Activated CD4-positive, alpha-beta memory T cell treated with anti-CD3 and anti-CD28 coated beads, Interleukin-2, amount 10 ng/mL, durations not matched to agents 7 days and 5 days (primary cell): ENCODE data around the gene GLCCI1. TPM values are rescaled to one million over a fixed set of nuclear protein-coding genes. Genes with fewer than 3 reads are reported as not detected.

Experiments
- CTCF ChIA-PET: fragments of 350-600 bp; sonication (Branson Sonifier 250); formaldehyde crosslinking; loops from one replicate; lab custom pipeline; 2021; ENCODE audit warnings: antibody characterized with exemption, inconsistent platforms; lab: Charles Lee
- POLR2A ChIA-PET: fragments of 350-600 bp; sonication (Branson Sonifier 250); formaldehyde crosslinking; loops from one replicate; lab custom pipeline; 2021; ENCODE audit warnings: antibody characterized with exemption; lab: Charles Lee
- DNase-seq: peaks from one replicate; pipeline ENCODE4 v3.0.0-alpha.2; 2020
- H3K27ac Mint-ChIP-seq: one replicate; pipeline ENCODE4 v1.8.0; 2021; ENCODE audit warnings: mild to moderate bottlenecking, mixed read lengths
- H3K27me3 Mint-ChIP-seq: one replicate; pipeline ENCODE4 v1.8.0; 2021; ENCODE audit warnings: mixed read lengths
- H3K36me3 Mint-ChIP-seq: one replicate; pipeline ENCODE4 v1.8.0; 2021; ENCODE audit warnings: low read depth, mixed read lengths
- H3K4me1 Mint-ChIP-seq: one replicate; pipeline ENCODE4 v1.8.0; 2021; ENCODE audit warnings: mixed read lengths
- H3K4me3 Mint-ChIP-seq: one replicate; pipeline ENCODE4 v1.8.0; 2021; ENCODE audit warnings: mild to moderate bottlenecking, mixed read lengths
- H3K9me3 Mint-ChIP-seq: one replicate; pipeline ENCODE4 v1.8.0; 2021; ENCODE audit warnings: mixed read lengths
- total RNA-seq, 2 experiments: library from RNA; stranded (reverse); gene quantifications; one replicate each; pipeline ENCODE4 v1.2.3, GENCODE V29; 2021

GLCCI1 gene
- total RNA-seq, 2 experiments from 2014 or later, result 25.4 to 29.0 TPM

- Mint-ChIP-seq H3K9me3 (no peaks in the 10 kb centered on the region), H3K36me3 (no peaks in the 10 kb centered on the region), H3K27ac (no peak overlapping the region), H3K4me3 (no peak overlapping the region), H3K27me3 (no peaks in the 10 kb centered on the region), H3K4me1 (peaks cover 7% of the 10 kb centered on the region)
- POLR2A ChIA-PET, result interaction anchor here (9.3 kb wide), 1 partner anchor 21 kb away, joined by 124 read pairs; no protein-coding TSS in a partner anchor
- CTCF ChIA-PET, result interaction anchor here (1.1 kb wide), 1 partner anchor 10 kb away, joined by 3 read pairs; no protein-coding TSS in a partner anchor
- DNase-seq, result no peak
Measured at GRCh38 chr7:7965301-7965700, 3.3 kb upstream of the GLCCI1 start.

DNA sequence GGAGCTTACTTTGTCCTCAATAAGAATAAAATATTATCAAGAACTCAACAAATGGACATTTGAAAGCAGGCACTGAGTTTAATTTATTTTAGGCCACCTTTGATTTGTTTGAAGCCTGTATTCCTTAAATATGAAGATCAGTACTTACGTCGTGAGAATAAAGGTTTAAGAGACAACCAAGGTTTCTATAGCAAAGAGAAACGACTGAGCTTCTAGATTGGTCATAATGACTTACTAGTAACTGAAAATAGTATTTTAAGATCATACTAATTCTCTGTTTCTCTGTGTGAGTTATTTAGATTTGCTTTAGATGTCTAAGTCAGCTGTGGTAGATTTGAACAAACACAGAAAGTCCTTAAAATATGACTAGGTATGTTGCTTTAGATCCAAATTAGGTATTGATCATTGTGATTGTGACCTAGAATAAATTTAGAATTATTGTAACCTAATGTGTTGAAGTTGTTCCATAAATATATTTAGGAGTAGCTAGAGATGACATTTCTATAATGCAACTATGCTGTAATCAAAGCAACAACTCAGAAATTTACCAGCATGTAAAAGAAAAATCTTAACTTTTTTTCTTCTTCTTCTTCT is 2.4 kb upstream of the GLCCI1 start:
- Mint-ChIP-seq H3K27ac (no peak overlapping the region), H3K9me3 (no peaks in the 10 kb centered on the region), H3K27me3 (no peaks in the 10 kb centered on the region), H3K4me3 (no peak overlapping the region), H3K36me3 (no peaks in the 10 kb centered on the region), H3K4me1 (peaks cover 7% of the 10 kb centered on the region)
- CTCF ChIA-PET, result interaction anchor here (0.7 to 2.7 kb wide), 5 partner anchors 10 to 270 kb away, joined by 3 to 14 read pairs (median 4); no protein-coding TSS in a partner anchor
- POLR2A ChIA-PET, result interaction anchor here (0.9 to 9.3 kb wide), 5 partner anchors 11 to 325 kb away, joined by 3 to 124 read pairs (median 61); partner anchors contain the start of gene UMAD1
- no peak for DNase-seq

GRCh38 chr7:7967886-7968543 is 581 bp upstream of the GLCCI1 start:
- Mint-ChIP-seq H3K27me3 (no peaks in the 10 kb centered on the region), H3K4me1 (peaks cover 10% of the 10 kb centered on the region), H3K9me3 (no peaks in the 10 kb centered on the region), H3K27ac (peak overlapping the region; percentile 86), H3K4me3 (peak overlapping the region; percentile 84), H3K36me3 (no peaks in the 10 kb centered on the region)
- no peak for DNase-seq
- ChIA-PET CTCF (interaction anchor here (0.9 to 2.7 kb wide), 10 partner anchors 15 to 287 kb away, joined by 3 to 14 read pairs (median 4); no protein-coding TSS in a partner anchor), POLR2A (interaction anchor here (0.6 to 9.3 kb wide), 34 partner anchors 9 to 786 kb away, joined by 3 to 124 read pairs (median 4); partner anchors contain the start of genes C1GALT1 and UMAD1)

GRCh38 chr7:7969306-7970236 is 975 bp downstream of the GLCCI1 start:
- CTCF ChIA-PET, result interaction anchor here (1.1 to 2.4 kb wide), 11 partner anchors 20 to 327 kb away, joined by 3 to 9 read pairs (median 6); no protein-coding TSS in a partner anchor
- peak overlapping the region; percentile 84 for H3K4me3 Mint-ChIP-seq
- H3K27me3 Mint-ChIP-seq, result no peaks in the 10 kb centered on the region
- peaks cover 13% of the 10 kb centered on the region for H3K4me1 Mint-ChIP-seq
- DNase-seq, result peak; percentile 56
- H3K27ac Mint-ChIP-seq, result peak overlapping the region; percentile 34
- H3K36me3 Mint-ChIP-seq, result no peaks in the 10 kb centered on the region
- H3K9me3 Mint-ChIP-seq, result no peaks in the 10 kb centered on the region
- POLR2A ChIA-PET, result interaction anchor here (0.7 to 9.3 kb wide), 28 partner anchors 8 to 788 kb away, joined by 3 to 124 read pairs (median 3); partner anchors contain the start of genes RPA3 and UMAD1

GRCh38 chr7:7970237-7970530 is 1.6 kb downstream of the GLCCI1 start:
- CTCF ChIA-PET, result interaction anchor here (0.8 to 2.4 kb wide), 11 partner anchors 9 to 326 kb away, joined by 3 to 9 read pairs (median 4); no protein-coding TSS in a partner anchor
- POLR2A ChIA-PET, result interaction anchor here (0.7 to 9.3 kb wide), 25 partner anchors 8 to 788 kb away, joined by 3 to 124 read pairs (median 4); partner anchors contain the start of genes RPA3 and UMAD1
- no peaks in the 10 kb centered on the region for H3K27me3 Mint-ChIP-seq
- H3K4me1 Mint-ChIP-seq, result peaks cover 13% of the 10 kb centered on the region
- H3K9me3 Mint-ChIP-seq, result no peaks in the 10 kb centered on the region
- H3K27ac Mint-ChIP-seq, result no peak overlapping the region
- H3K36me3 Mint-ChIP-seq, result no peaks in the 10 kb centered on the region
- no peak overlapping the region for H3K4me3 Mint-ChIP-seq
- no peak for DNase-seq

DNA sequence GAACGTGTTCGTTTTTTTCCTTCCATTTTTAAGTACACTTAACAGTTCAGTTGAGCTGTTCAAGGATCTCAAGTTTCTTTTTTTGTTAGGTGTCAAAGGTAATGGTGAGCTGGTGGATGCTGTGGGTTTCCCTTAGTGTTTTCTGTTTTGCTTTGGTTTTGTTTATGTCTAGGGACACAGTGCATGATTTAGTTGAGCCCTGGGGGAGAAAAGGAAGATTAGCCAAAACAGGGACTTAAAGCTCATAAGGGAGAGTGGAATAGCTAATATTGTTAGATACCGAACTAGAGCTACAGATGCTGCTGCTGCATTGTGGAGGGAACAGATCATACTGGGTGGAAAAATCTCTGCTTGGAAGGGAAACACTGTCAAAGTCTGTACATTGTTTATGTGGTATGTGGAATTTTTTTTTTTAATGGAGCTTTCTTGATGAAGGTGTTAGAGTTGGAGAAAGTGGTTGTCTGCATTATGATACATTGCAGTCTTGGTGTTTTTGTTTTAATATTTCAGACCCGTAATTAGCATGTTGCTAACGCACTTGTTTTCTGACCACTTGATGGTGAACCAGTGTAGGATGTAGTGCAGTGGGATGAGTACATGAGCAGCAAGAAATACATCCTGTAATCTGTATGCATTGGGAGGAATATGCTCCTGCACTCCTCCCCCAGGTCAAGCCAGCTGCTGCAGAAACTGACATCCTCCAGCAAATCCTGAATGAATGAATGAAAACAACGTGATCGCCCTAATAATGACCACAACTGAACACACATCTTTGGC is 2.1 kb downstream of the GLCCI1 start:
- Mint-ChIP-seq H3K27ac (no peak overlapping the region), H3K27me3 (no peaks in the 10 kb centered on the region), H3K9me3 (no peaks in the 10 kb centered on the region), H3K36me3 (no peaks in the 10 kb centered on the region), H3K4me3 (no peak overlapping the region), H3K4me1 (peaks cover 19% of the 10 kb centered on the region)
- ChIA-PET POLR2A (interaction anchor here (1.0 to 9.3 kb wide), 21 partner anchors 9 to 789 kb away, joined by 3 to 124 read pairs (median 5); partner anchors contain the start of gene UMAD1), CTCF (interaction anchor here (0.8 to 2.4 kb wide), 11 partner anchors 8 to 325 kb away, joined by 3 to 9 read pairs (median 4); no protein-coding TSS in a partner anchor)
- DNase-seq, result no peak

DNA sequence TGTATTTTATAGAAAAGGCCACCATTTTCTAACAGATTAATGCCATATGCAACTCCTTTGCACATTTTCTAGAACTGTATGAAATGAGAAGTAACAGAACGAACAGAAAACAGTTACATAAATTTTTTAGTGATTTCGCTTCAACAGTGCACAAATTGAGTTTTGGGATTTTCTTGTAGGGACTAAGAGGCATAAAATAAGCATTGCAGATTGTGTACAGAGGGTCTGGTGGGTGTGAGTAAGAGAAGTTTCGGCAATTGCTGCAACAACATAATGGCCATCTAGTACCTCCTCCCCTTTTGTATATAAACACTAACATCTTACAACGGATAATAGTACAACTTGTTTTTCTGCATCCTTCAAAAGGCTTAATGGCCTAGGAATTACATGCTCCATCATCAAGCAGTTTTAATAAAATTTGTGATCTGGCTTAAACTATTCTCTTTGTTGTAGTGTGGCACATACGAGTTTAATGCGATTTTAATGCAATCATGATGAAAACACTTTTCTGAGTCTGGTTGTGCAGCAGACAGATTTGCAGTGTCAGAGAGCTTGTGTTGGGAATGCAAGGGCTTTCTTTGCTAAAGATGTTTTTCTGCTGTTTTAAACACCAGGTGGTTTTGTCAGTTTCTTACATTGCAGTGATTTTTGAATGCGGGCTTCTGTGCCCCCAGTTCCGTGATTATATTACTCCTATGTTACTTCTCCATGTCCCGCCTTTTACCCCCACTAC is 2.9 kb downstream of the GLCCI1 start:
- no peaks in the 10 kb centered on the region for H3K27me3 Mint-ChIP-seq
- ChIA-PET POLR2A (interaction anchor here (1.0 to 9.3 kb wide), 12 partner anchors 8 to 331 kb away, joined by 3 to 124 read pairs (median 14); partner anchors contain the start of gene UMAD1), CTCF (interaction anchor here (1.4 to 2.4 kb wide), 3 partner anchors 205 to 325 kb away, joined by 6 to 8 read pairs (median 7); no protein-coding TSS in a partner anchor)
- H3K27ac Mint-ChIP-seq, result no peak overlapping the region
- no peaks in the 10 kb centered on the region for H3K9me3 Mint-ChIP-seq
- DNase-seq, result no peak
- H3K4me3 Mint-ChIP-seq, result no peak overlapping the region
- peaks cover 26% of the 10 kb centered on the region for H3K4me1 Mint-ChIP-seq
- no peaks in the 10 kb centered on the region for H3K36me3 Mint-ChIP-seq

DNA sequence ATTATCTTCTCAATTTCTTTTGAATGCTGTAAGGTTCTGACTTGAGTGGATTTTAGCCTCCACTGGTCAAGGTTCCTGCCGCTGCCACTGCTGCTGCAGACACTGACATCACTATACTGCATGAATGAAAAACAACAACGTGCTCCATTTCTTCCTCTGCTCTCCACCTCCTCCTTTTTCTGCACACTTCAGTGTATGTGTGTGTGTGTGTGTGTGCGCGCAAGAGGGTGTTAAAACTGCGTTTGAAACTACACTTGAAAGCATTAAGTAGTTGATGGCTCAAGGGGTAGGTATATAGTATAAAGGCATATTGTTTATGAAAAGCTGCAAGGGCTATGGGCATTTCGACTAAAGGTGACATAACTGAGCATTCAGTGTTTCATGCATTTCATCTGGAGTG is 3.5 kb downstream of the GLCCI1 start:
- DNase-seq, result no peak
- H3K4me1 Mint-ChIP-seq, result peaks cover 27% of the 10 kb centered on the region
- H3K27ac Mint-ChIP-seq, result no peak overlapping the region
- no peak overlapping the region for H3K4me3 Mint-ChIP-seq
- no peaks in the 10 kb centered on the region for H3K27me3 Mint-ChIP-seq
- no peaks in the 10 kb centered on the region for H3K9me3 Mint-ChIP-seq
- ChIA-PET CTCF (interaction anchor here (1.3 kb wide), 1 partner anchor 63 kb away, joined by 4 read pairs; no protein-coding TSS in a partner anchor), POLR2A (interaction anchor here (1.0 to 9.3 kb wide), 8 partner anchors 18 to 332 kb away, joined by 3 to 124 read pairs (median 8); partner anchors contain the start of gene UMAD1)
- no peaks in the 10 kb centered on the region for H3K36me3 Mint-ChIP-seq

DNA sequence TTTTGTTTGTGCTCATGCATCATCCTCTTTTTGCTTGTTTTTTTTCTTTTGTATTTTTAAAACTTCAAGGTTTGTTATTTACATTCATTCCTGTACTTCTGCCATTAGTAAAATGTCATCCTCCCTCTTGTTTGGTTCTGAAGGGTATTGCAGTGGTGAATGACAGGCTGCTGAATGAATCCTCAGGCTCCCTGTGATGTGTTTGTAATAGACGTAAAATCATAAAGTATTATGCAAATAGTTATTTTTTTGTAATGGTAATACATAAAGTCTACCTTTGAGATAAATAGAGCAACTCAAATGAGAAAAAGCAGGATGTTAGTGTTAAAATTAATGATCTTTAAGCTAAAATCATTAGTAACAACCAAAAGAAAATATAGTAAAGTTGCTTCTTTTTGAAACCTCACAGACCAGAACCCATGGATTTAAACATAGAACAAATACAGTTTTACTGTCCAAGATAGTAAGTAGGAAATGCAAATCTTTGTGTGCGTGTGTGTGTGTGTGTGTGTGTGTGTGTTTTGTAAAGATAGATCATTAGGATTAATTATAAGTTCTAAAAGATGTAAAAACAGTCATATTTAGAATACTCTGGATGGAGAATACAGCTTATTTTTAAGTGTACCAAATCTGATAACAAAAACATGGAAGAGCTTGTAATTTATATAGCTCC is 4.5 kb downstream of the GLCCI1 start:
- ChIA-PET CTCF (interaction anchor here (0.9 to 1.4 kb wide), 4 partner anchors 62 to 292 kb away, joined by 3 to 4 read pairs (median 4); no protein-coding TSS in a partner anchor), POLR2A (interaction anchor here (1.1 to 9.3 kb wide), 9 partner anchors 17 to 333 kb away, joined by 3 to 124 read pairs (median 5); partner anchors contain the start of gene UMAD1)
- H3K36me3 Mint-ChIP-seq, result no peaks in the 10 kb centered on the region
- H3K4me1 Mint-ChIP-seq, result peaks cover 25% of the 10 kb centered on the region
- peak overlapping the region; percentile 44 for H3K4me3 Mint-ChIP-seq
- no peak overlapping the region for H3K27ac Mint-ChIP-seq
- DNase-seq, result no peak
- no peaks in the 10 kb centered on the region for H3K9me3 Mint-ChIP-seq
- no peaks in the 10 kb centered on the region for H3K27me3 Mint-ChIP-seq

DNA sequence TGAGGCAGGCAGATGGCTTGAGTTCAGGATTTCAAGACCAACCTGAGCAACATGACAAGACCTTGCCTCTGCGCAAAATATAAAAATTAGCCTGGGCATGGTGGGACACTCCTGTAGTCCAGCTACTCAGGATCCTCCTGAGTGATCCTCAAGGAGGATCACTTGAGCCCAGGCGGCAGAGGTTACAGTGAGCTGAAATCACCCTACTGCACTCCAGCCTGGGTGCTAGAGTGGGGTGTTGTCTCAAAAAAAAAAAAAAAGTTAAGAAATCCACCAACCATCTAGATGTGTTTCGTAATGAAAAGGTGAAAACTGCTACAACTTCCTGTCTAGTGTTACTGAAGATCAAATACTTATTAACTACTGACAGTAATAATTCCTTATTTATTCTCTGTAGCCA is 8.1 kb downstream of the GLCCI1 start:
- no peaks in the 10 kb centered on the region for H3K36me3 Mint-ChIP-seq
- H3K4me3 Mint-ChIP-seq, result no peak overlapping the region
- H3K9me3 Mint-ChIP-seq, result no peaks in the 10 kb centered on the region
- H3K4me1 Mint-ChIP-seq, result peaks cover 25% of the 10 kb centered on the region
- ChIA-PET POLR2A (interaction anchor here (1.0 kb wide), 1 partner anchor 9 kb away, joined by 3 read pairs; no protein-coding TSS in a partner anchor), CTCF (interaction anchor here (0.6 to 1.2 kb wide), 3 partner anchors 10 to 59 kb away, joined by 3 to 4 read pairs (median 4); no protein-coding TSS in a partner anchor)
- H3K27ac Mint-ChIP-seq, result no peak overlapping the region
- no peaks in the 10 kb centered on the region for H3K27me3 Mint-ChIP-seq
- no peak for DNase-seq
